H9 (cell line): ENCODE data around the gene PDE4B. TPM values are rescaled to one million over a fixed set of nuclear protein-coding genes. Genes with fewer than 3 reads are reported as not detected.

Experiments
- DNase-seq: peaks from one replicate; pipeline ENCODE4 v3.0.0-alpha.2; 2017
- H2AFZ ChIP-seq: one replicate; pipeline ENCODE4 v1.6.1; 2013; ENCODE audit warnings: mild to moderate bottlenecking, low read length, control low read depth, moderate library complexity
- H2AK5ac ChIP-seq: 2 replicates; pipeline ENCODE4 v1.6.1; 2013; ENCODE audit warnings: low read length, control low read depth, mixed read lengths; ENCODE audit not compliant: insufficient read length
- H2BK120ac ChIP-seq: one replicate; pipeline ENCODE4 v1.6.1; 2013; ENCODE audit warnings: low read depth, mild to moderate bottlenecking, low read length, control low read depth, inconsistent platforms; ENCODE audit not compliant: poor library complexity, severe bottlenecking
- H2BK12ac ChIP-seq: 2 replicates; pipeline ENCODE4 v1.6.1; 2013; ENCODE audit warnings: low read length, control low read depth, mixed read lengths, low read depth; ENCODE audit not compliant: insufficient read length
- H2BK15ac ChIP-seq: 2 replicates; pipeline ENCODE4 v1.6.1; 2013; ENCODE audit warnings: low read depth, low read length, control low read depth
- H2BK20ac ChIP-seq: one replicate; pipeline ENCODE4 v1.6.1; 2013; ENCODE audit warnings: low read depth, mild to moderate bottlenecking, low read length, control low read depth, inconsistent platforms; ENCODE audit not compliant: poor library complexity, severe bottlenecking
- H2BK5ac ChIP-seq: 2 replicates; pipeline ENCODE4 v1.6.1; 2013; ENCODE audit warnings: low read length, control low read depth, mixed read lengths; ENCODE audit not compliant: insufficient read length
- H3K14ac ChIP-seq: 2 replicates; pipeline ENCODE4 v1.6.1; 2013; ENCODE audit warnings: low read length, control low read depth; ENCODE audit not compliant: insufficient read depth
- H3K18ac ChIP-seq: 2 replicates; pipeline ENCODE4 v1.6.1; 2013; ENCODE audit warnings: low read depth, mild to moderate bottlenecking, mixed read lengths, low read length, control low read depth; ENCODE audit not compliant: insufficient read length
- H3K23ac ChIP-seq: 2 replicates; pipeline ENCODE4 v1.6.1; 2013; ENCODE audit warnings: low read length, control low read depth, mixed read lengths, low read depth; ENCODE audit not compliant: insufficient read length
- H3K23me2 ChIP-seq: 2 replicates; pipeline ENCODE4 v1.6.1; 2013; ENCODE audit warnings: low read depth, mild to moderate bottlenecking, mixed read lengths, low read length, control low read depth; ENCODE audit not compliant: insufficient read length, poor library complexity, severe bottlenecking
- H3K27ac ChIP-seq: 2 replicates; pipeline ENCODE4 v1.5.1; 2013; ENCODE audit warnings: low read length, control low read depth, mixed read lengths, low read depth; ENCODE audit not compliant: insufficient read length
- H3K27me3 ChIP-seq: 2 replicates; pipeline ENCODE4 v1.6.1; 2013; ENCODE audit warnings: low read length, control low read depth, inconsistent platforms; ENCODE audit not compliant: insufficient read depth
- H3K4ac ChIP-seq: 2 replicates; pipeline ENCODE4 v1.6.1; 2013; ENCODE audit warnings: low read depth, mild to moderate bottlenecking, control low read depth, inconsistent platforms, low read length, moderate library complexity
- H3K4me1 ChIP-seq: 2 replicates; pipeline ENCODE4 v1.6.1; 2013; ENCODE audit warnings: low read length, control low read depth, inconsistent platforms; ENCODE audit not compliant: insufficient read depth
- H3K4me2 ChIP-seq: 2 replicates; pipeline ENCODE4 v1.6.1; 2013; ENCODE audit warnings: low read length, control low read depth, mixed read lengths; ENCODE audit not compliant: insufficient read length, insufficient read depth
- H3K56ac ChIP-seq: 2 replicates; pipeline ENCODE4 v1.6.1; 2013; ENCODE audit warnings: low read depth, mild to moderate bottlenecking, mixed read lengths, low read length, control low read depth; ENCODE audit not compliant: insufficient read length
- H3K79me1 ChIP-seq: 2 replicates; pipeline ENCODE4 v1.6.1; 2013; ENCODE audit warnings: low read depth, mild to moderate bottlenecking, moderate library complexity, low read length, control low read depth, inconsistent platforms; ENCODE audit not compliant: insufficient read depth, poor library complexity, severe bottlenecking
- H3K79me2 ChIP-seq: 2 replicates; pipeline ENCODE4 v1.6.1; 2013; ENCODE audit warnings: low read length, control low read depth, inconsistent platforms; ENCODE audit not compliant: insufficient read depth
- H3K9ac ChIP-seq: 2 replicates; pipeline ENCODE4 v1.6.1; 2013; ENCODE audit warnings: low read length, control low read depth, mixed read lengths; ENCODE audit not compliant: insufficient read length; ENCODE audit errors: extremely low read depth
- H3K9me3 ChIP-seq: one replicate; pipeline ENCODE4 v1.6.1; 2013; ENCODE audit warnings: low read depth, low read length, inconsistent platforms; ENCODE audit not compliant: control insufficient read depth
- H3T11ph ChIP-seq: one replicate; pipeline ENCODE4 v1.6.1; 2013; ENCODE audit warnings: mild to moderate bottlenecking, low read length, control low read depth, inconsistent platforms
- H4K20me1 ChIP-seq: one replicate; pipeline ENCODE4 v1.6.1; 2013; ENCODE audit not compliant: control insufficient read depth, insufficient read length, insufficient read depth
- H4K5ac ChIP-seq: 2 replicates; pipeline ENCODE4 v1.6.1; 2013; ENCODE audit warnings: low read depth, mild to moderate bottlenecking, mixed read lengths, low read length, control low read depth; ENCODE audit not compliant: insufficient read length
- H4K8ac ChIP-seq: replicated peaks from 2 replicates; pipeline ENCODE4 v1.6.1; 2013; ENCODE audit warnings: low read length, control low read depth, mixed read lengths, low read depth; ENCODE audit not compliant: insufficient read length
- H4K91ac ChIP-seq: 2 replicates; pipeline ENCODE4 v1.6.1; 2013; ENCODE audit warnings: low read depth, mild to moderate bottlenecking, moderate library complexity, mixed read lengths, low read length, control low read depth; ENCODE audit not compliant: insufficient read length
- H3K27ac Mint-ChIP-seq, 3 experiments: 2 replicates in 2 of 3; 3 replicates in 1 of 3; pipeline ENCODE4 v1.8.0; 2020 to 2021; ENCODE audit warnings: mixed read lengths in 3 of 3, mild to moderate bottlenecking in 1 of 3, moderate library complexity in 1 of 3
- H3K27me3 Mint-ChIP-seq: 2 replicates; pipeline ENCODE4 v1.8.0; 2021; ENCODE audit warnings: low read depth, mild to moderate bottlenecking, moderate library complexity, mixed read lengths
- H3K36me3 Mint-ChIP-seq, 3 experiments: 2 replicates in 2 of 3; 3 replicates in 1 of 3; pipeline ENCODE4 v1.8.0; 2020 to 2021; ENCODE audit warnings: low read depth in 3 of 3, mixed read lengths in 3 of 3; ENCODE audit not compliant: insufficient read depth in 1 of 3
- H3K4me1 Mint-ChIP-seq, 2 experiments: 2 replicates each; pipeline ENCODE4 v1.8.0; 2020; ENCODE audit warnings: mixed read lengths in 2 of 2
- H3K4me3 Mint-ChIP-seq, 2 experiments: 2 replicates in 1 of 2; 3 replicates in 1 of 2; pipeline ENCODE4 v1.8.0; 2020 to 2021; ENCODE audit warnings: mild to moderate bottlenecking in 2 of 2, mixed read lengths in 2 of 2, moderate library complexity in 1 of 2
- H3K9me3 Mint-ChIP-seq, 2 experiments: 2 replicates in 1 of 2; 3 replicates in 1 of 2; pipeline ENCODE4 v1.8.0; 2020; ENCODE audit warnings: mild to moderate bottlenecking in 2 of 2, mixed read lengths in 2 of 2, moderate library complexity in 1 of 2
- CTCF ChIP-seq: fragments of 200-600 bp; sonication (generic); conservative IDR thresholded peaks from 3 replicates; pipeline ENCODE4 v1.8.0; 2021; ENCODE audit warnings: antibody characterized with exemption, mild to moderate bottlenecking
- WGBS: extraction: QIAGEN DNeasy Blood & Tissue Kit; methylation state at CpG from one replicate; pipeline ENCODE4 v1.1.7; 2013; ENCODE audit warnings: missing lambda C conversion rate, low lambda C conversion rate, mixed read lengths; ENCODE audit not compliant: insufficient read length; ENCODE audit errors: extremely low coverage; 5-methylcytosine and 5-hydroxymethylcytosine counted together
- total RNA-seq: library from RNA; stranded (reverse); gene quantifications from 2 replicates; pipeline ENCODE4 v1.2.1, GENCODE V29; 2021

PDE4B gene
- total RNA-seq, 1 experiment from 2014 or later, result 19.8 TPM

DNA sequence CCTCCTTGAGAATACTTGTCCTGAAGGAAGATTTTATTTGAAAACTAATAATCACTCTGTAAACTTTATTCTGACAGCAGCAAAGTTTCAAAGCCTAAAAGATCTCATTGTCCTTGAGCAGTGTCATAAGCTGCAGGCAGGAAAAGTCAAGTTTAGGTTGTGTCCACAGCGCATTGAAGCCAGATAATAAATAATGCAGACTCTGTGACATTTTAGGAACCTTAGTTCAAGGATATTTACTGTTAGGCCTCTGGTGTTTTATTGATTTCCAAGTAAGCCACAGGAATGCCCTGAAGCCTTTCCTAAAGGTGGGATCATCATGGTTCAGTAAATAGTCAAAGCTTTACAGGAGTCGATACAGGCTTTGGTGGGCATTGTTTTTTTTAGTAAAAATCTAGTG is 384.8 kb downstream of the PDE4B start:
- Histone ChIP-seq H2AFZ (no peak overlapping the region), H3K79me1 (no peaks in the 10 kb centered on the region), H4K5ac (no peak overlapping the region), H2BK120ac (no peak overlapping the region), H3K4ac (no peak overlapping the region), H3K23me2 (no peaks in the 10 kb centered on the region), H2BK12ac (no peak overlapping the region), H3K14ac (no peak overlapping the region), H4K8ac (no peak overlapping the region), H3K23ac (no peak overlapping the region), H3K27me3 (peaks cover 2% of the 10 kb centered on the region; the same call in 1 of the 2 replicates), H4K91ac (no peak overlapping the region), H3K56ac (no peak overlapping the region), H4K20me1 (no peaks in the 10 kb centered on the region), H3K9me3 (no peaks in the 10 kb centered on the region), H3K4me2 (no peak overlapping the region), H3K9ac (no peak overlapping the region), H2BK20ac (no peak overlapping the region), H3K79me2 (no peaks in the 10 kb centered on the region), H2BK5ac (no peak overlapping the region), H3T11ph (no peak overlapping the region), H3K18ac (no peak overlapping the region), H2AK5ac (no peak overlapping the region), H2BK15ac (no peak overlapping the region), H3K27ac (no peak overlapping the region), H3K4me1 (no peaks in the 10 kb centered on the region)
- DNase-seq, result no peak
- H3K4me1 Mint-ChIP-seq, result peaks cover 3 to 8% of the 10 kb centered on the region in 2 experiments; a peak in 2 of 4 replicates
- no peaks in the 10 kb centered on the region for H3K9me3 Mint-ChIP-seq
- no CpG with 5 or more reads among the region's 2 CpGs for WGBS
- TF ChIP-seq CTCF, result no peak
- H3K27ac Mint-ChIP-seq, result no peak overlapping the region
- H3K27me3 Mint-ChIP-seq, result no peaks in the 10 kb centered on the region
- no peak overlapping the region for H3K4me3 Mint-ChIP-seq
- no peaks in the 10 kb centered on the region for H3K36me3 Mint-ChIP-seq
